Measurements from ENCODE around the gene TMOD3.
"Not testable (repeated sequence)": the region's sequence is repeated elsewhere in the genome, so short reads cannot be mapped to it uniquely, and the experiment has no call there.

The TMOD3 gene

DNA sequence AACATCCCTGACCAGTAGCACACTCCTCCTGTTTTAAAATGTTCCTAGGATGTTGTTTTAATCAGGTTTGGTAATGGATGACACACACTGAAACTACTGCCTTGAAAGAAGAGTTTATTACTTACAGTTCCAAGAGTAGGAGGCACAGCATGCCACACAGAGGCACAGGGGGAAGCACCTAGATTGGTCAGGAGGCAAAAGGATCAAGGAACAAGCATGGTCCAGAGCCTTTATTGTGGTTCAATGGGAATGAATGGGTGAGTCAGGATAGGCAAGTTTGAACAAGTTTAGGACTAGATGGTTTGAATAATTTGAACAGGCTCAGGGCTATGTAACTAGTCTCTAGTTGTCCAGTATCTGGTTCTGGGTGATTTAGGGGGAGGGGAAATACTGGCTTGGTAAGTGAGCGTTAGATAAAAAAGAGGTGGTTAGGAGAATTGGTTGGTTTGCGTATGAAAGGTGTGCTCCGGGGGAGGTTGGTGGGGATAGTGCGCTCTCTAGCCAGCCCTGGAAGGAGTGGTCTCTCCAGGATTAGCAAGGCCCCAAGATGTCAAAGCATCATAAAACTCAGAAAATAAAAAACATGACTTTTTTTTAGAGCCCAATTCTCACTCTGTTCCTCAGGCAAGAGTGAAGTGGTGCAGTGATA is 35.1 kb downstream of the TMOD3 start:
- no peak for DNase-seq (ENCODE audit: low spot score)

GRCh38 chr15:51865317-51865716 is 35.9 kb downstream of the TMOD3 start:
- DNase-seq (ENCODE audit: low spot score) = no peak

DNA sequence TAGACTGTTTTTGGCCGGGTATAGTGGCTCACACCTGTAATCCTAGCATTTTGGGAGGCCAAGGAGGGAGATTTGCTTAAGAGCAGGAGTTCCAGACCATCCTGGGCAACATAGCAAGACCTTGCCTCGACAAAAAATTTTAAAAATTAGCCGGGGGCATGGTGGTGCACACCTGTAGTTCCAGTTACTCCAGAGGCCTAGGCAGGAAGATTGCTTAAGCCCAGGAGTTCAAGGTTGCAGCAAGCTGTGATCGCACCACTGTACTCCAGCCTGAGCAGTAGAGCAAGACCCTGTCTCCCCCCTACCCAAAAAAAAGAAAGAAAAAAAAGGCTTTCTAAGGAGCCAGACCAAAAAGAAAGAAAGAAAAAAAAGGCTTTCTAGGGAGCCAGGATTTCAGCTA is 36.7 kb downstream of the TMOD3 start:
- no peak for DNase-seq (ENCODE audit: low spot score)

- no peak for DNase-seq (ENCODE audit: low spot score)
These were observed 37.3 kb downstream of the TMOD3 start for GRCh38 chr15:51866751-51867150.

DNA sequence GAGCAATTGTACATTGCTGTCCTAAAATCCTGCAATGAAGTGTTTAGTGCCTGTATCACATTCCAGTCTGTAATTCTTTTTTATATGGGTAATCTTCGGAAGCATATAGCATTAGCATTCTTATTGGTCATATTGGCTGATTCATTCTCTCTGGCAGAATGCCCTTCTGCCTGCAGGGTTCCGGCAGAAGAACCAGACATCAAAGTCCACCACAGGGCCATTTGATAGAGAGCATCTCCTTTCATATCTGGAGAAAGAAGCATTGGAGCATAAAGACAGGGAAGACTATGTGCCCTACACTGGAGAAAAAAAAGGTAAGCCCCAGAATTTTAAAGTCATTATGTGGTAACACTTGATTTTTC is 39.6 kb downstream of the TMOD3 start:
- DNase-seq (ENCODE audit: low spot score) = no peak

DNA sequence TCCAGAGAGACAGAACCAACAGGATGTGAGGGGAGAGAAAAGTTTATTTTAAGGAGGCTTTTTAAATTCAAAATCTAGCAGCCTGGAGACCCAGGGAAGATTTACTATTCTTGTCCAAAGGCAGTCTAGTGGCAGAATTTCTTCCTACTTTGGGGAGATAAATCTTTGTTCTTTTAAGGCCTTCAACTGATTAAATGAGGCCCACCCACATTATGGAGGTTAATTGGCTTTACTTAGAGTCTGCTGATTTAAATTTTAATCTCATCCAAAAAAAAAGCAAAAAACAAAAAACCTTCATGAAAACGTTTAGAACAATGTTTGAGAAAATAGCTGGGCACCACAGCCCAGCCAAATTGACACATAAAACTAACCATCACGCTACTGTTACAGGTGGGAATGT is 41.3 kb downstream of the TMOD3 start:
- DNase-seq (ENCODE audit: low spot score) = no peak

- DNase-seq (ENCODE audit: low spot score) = no peak
These were observed 45.5 kb downstream of the TMOD3 start for GRCh38 chr15:51874751-51875644.

- DNase-seq (ENCODE audit: low spot score) = no peak
These were observed 46.7 kb downstream of the TMOD3 start for GRCh38 chr15:51876169-51876568.

DNA sequence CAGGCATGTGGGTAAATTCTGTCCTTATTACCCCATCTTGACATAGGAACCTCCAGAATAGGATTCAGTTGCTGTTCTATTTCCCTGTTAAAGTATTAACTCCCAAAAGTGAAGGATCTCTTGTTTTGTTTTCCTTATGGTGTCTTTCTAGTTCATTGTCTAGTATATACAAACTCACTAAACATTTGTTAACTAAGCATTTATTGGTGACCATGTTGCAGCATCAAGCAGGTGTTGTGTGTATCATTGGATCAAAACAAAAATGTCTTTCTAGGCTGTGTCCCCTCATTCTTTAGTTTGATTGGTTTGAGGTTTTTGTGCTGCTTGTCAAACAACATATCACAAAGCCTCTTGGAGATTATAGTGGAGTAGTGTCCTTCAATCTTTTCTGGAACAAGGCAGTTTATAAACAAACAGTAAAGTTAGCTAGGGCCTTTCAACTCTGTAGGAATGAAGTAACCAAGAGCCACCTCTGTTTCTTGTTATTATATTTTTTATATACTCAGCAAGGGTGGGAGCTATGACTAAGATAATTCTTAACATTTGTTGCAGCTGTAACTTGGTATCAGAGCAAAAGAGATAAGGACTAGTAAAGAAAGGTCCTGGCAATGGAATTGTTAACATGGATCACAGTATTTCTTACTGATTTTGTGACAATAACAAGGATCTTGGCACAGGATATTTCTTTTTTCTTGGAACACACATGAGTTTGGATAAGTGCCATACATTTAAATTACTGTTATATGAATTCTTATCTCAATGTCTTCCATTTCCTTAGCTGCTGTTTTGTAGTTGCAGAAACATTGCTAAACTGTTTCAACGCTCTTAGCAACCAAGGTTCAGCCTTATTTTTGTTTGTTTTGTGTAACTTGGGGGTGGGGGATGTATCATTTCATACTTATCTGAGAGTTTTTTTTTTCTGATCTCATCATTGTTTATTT is 49.3 kb downstream of the TMOD3 start:
- DNase-seq (ENCODE audit: low spot score) = no peak

- DNase-seq (ENCODE audit: low spot score) = no peak
These were observed 50.1 kb downstream of the TMOD3 start for GRCh38 chr15:51879555-51879954.

DNA sequence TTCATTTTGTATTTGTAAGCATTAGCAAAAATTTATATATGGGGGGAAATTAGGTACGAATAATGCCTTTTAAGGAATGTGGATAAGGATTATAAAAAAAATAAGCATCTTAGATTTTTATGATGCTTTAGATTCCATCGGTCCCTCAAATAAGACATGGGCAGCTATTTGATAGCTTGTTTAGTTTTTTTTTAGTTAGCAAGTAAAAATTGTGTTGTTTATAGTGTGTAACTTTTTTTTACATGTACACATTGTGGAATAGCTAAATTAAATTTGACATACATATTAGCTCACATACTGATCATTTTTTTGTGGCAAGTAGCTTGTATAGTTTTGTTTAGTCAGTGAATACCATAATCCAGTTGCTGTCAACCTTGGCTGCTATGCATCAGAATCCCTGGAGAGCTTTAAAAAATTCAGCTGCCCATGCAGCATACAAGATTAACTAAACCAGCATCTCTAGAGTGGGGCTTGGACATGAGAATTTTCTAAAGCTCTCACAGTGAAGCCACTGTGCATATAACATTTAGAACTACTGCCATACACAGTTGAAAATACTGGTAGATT is 53.9 kb downstream of the TMOD3 start:
- DNase-seq (ENCODE audit: low spot score) = no peak

- DNase-seq (ENCODE audit: low spot score) = no peak
These were observed 54.6 kb downstream of the TMOD3 start for GRCh38 chr15:51884041-51884440.

DNA sequence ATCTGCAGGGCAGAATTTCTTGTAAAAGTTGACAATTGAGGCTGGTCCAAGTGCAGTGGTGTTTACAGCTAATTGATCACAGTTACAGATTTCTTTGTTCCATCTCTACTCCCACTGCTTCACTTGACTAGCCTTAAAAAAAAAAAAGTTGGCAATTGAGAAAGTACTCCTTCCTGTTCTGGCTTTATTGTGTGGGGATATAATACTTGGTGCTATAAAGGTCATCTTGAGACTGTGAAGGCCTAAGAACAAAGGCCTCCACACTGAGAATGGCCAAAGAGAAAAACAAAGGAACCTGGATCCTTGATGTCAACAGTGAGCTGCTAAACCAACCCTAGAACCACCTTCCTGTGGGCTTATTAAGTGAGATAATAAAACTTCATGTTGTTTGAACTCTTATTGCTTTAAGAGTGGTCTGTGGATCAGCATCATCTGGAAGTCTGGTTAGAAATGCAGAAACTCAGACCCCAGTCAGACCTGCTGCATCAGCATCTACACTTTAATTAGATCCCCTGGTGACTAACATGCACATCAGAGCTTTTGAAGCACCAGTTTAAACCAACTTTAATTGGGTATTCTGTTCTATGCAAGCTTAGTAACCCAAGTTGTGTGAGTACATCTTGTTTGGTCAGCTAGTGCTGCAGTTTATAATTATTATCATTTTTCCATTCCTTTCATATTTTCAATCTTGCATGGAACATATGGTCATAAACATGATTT is 55.2 kb downstream of the TMOD3 start:
- no peak for DNase-seq (ENCODE audit: low spot score)

- DNase-seq (ENCODE audit: low spot score) = not testable (repeated sequence)
These were observed 56.3 kb downstream of the TMOD3 start for GRCh38 chr15:51885758-51886157.

- DNase-seq (ENCODE audit: low spot score) = no peak
These were observed 58.6 kb downstream of the TMOD3 start for GRCh38 chr15:51887887-51888592.

GRCh38 chr15:51888593-51889195 is 59.2 kb downstream of the TMOD3 start:
- peak; percentile 43 for DNase-seq (ENCODE audit: low spot score)

GRCh38 chr15:51889486-51889885 is 60.0 kb downstream of the TMOD3 start:
- no peak for DNase-seq (ENCODE audit: low spot score)

- no peak for DNase-seq (ENCODE audit: low spot score)
These were observed 75.0 kb downstream of the TMOD3 start for GRCh38 chr15:51904421-51904820.

- DNase-seq (ENCODE audit: low spot score) = no peak
These were observed 75.5 kb downstream of the TMOD3 start for GRCh38 chr15:51904931-51905330.

DNA sequence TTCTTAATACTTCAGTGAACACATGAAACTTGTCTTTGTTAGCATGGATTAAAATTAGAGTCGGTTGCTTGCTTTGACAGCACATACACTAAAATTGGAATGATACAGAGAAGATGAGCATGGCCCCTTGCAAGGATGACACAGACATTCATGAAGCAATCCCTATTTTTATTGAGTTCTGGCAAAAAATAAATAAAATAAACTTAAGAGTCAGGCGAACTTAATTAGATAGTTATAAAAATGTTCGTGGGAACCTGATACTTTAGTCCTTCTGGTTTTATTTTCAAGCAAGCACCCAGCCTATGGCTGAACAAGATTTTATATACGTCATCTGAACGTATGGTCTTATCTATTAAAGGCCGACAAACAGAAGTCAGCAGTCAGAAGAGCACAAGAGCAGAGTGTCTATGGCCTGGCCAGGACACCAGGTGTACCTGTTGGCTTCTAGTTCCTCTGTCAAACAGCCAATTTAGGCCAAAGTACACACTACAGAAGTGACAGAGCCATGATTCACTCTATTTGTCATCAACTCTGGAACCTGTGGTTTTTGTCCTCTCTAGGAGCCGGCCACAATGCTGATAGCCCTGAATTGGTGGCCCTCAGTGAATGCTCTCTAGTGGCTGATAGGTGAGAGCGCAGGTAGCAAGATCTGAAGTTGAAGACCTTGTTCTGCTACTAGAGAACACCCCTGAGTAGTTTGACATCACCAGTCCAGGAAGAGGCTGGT is 77.8 kb downstream of the TMOD3 start:
- no peak for DNase-seq (ENCODE audit: low spot score)
